ENCODE measurements around the gene SMAD2. TPM values are rescaled to one million over a fixed set of nuclear protein-coding genes. Genes with fewer than 3 reads are reported as not detected.
A peak's percentile ranks its signal among the peaks of the same experiment; 100 is the strongest.
"Not testable (repeated sequence)": the region's sequence is repeated elsewhere in the genome, so short reads cannot be mapped to it uniquely, and the experiment has no call there.

The SMAD2 gene
- total and polyA plus RNA-seq, 3 donors from 2014 or later = 76.9 to 115 (median 109) TPM

- Histone ChIP-seq H3K4me1 (peaks cover 9% of the 10 kb centered on the region), H3K27me3 (no peaks in the 10 kb centered on the region), H3K4me3 (no peak overlapping the region), H3K27ac (no peak overlapping the region), H3K36me3 (ENCODE audit: low read depth, missing control alignments) (no peaks in the 10 kb centered on the region), H3K9me3 (no peaks in the 10 kb centered on the region)
- DNase-seq = no peak
- intact Hi-C loops (cut with DNase I; ENCODE audit: low total_unique reads) = no loop called here
- 50 to 61% methylated on average over 9 of the region's 9 CpGs for WGBS, 2 donors
- no peak for TF ChIP-seq CTCF (IDR thresholded peaks at IDR 0.05)
- no peak for TF ChIP-seq POLR2A (IDR thresholded peaks at IDR 0.05)
Observed at GRCh38 chr18:47968006-47968676, 37.7 kb upstream of the SMAD2 start.

- intact Hi-C loops (cut with DNase I; ENCODE audit: low total_unique reads) = no loop called here
Observed at GRCh38 chr18:47964053-47964452, 33.6 kb upstream of the SMAD2 start.

GRCh38 chr18:47961003-47961402, 30.5 kb upstream of the SMAD2 start:
- intact Hi-C loops (cut with DNase I; ENCODE audit: low total_unique reads); H3K4me1 ChIP-seq; H3K27ac ChIP-seq; DNase-seq; H3K27me3 ChIP-seq; H3K9me3 ChIP-seq; H3K4me3 ChIP-seq; H3K36me3 ChIP-seq (ENCODE audit: low read depth, missing control alignments): not testable (repeated sequence)
- 83 to 93% methylated on average over 7 of the region's 7 CpGs for WGBS, 2 donors

More at GRCh38 chr18:47964053-47964452, 33.6 kb upstream of the SMAD2 start:
- Histone ChIP-seq H3K9me3 (no peaks in the 10 kb centered on the region), H3K36me3 (ENCODE audit: low read depth, missing control alignments) (no peaks in the 10 kb centered on the region), H3K27ac (no peak overlapping the region), H3K4me1 (peaks cover 9% of the 10 kb centered on the region), H3K27me3 (no peaks in the 10 kb centered on the region), H3K4me3 (no peak overlapping the region)
- TF ChIP-seq POLR2A (IDR thresholded peaks at IDR 0.05) (no peak), CTCF (IDR thresholded peaks at IDR 0.05) (no peak)
- WGBS, 2 donors = 85 to 86% methylated on average over 4 of the region's 4 CpGs
- no peak for DNase-seq

GRCh38 chr18:47953471-47953931, 23.0 kb upstream of the SMAD2 start:
- WGBS, 2 donors = 51 to 63% methylated on average over 6 of the region's 6 CpGs
- no peak overlapping the region for H3K27ac ChIP-seq

GRCh38 chr18:47950511-47950910, 20.1 kb upstream of the SMAD2 start:
- no peaks in the 10 kb centered on the region for H3K36me3 ChIP-seq (ENCODE audit: low read depth, missing control alignments)
- WGBS, 2 donors = 87 to 92% methylated on average over 2 of the region's 2 CpGs
- no peak for TF ChIP-seq POLR2A (IDR thresholded peaks at IDR 0.05)
- no peak for TF ChIP-seq CTCF (IDR thresholded peaks at IDR 0.05)
- H3K4me3 ChIP-seq = no peak overlapping the region
- no peaks in the 10 kb centered on the region for H3K27me3 ChIP-seq
- DNase-seq = no peak
- intact Hi-C loops (cut with DNase I; ENCODE audit: low total_unique reads) = no loop called here
- H3K27ac ChIP-seq = no peak overlapping the region
- no peaks in the 10 kb centered on the region for H3K4me1 ChIP-seq
- H3K9me3 ChIP-seq = no peaks in the 10 kb centered on the region

More at GRCh38 chr18:47953471-47953931, 23.0 kb upstream of the SMAD2 start:
- intact Hi-C loops (cut with DNase I; ENCODE audit: low total_unique reads) = no loop called here
- H3K4me3 ChIP-seq = no peak overlapping the region
- no peaks in the 10 kb centered on the region for H3K27me3 ChIP-seq
- no peaks in the 10 kb centered on the region for H3K4me1 ChIP-seq
- H3K9me3 ChIP-seq = no peaks in the 10 kb centered on the region
- TF ChIP-seq POLR2A (IDR thresholded peaks at IDR 0.05) (no peak), CTCF (IDR thresholded peaks at IDR 0.05) (no peak)
- H3K36me3 ChIP-seq (ENCODE audit: low read depth, missing control alignments) = no peaks in the 10 kb centered on the region
- DNase-seq = peak; percentile 22

Data from testis (tissue), 3 donors.